GM21528 (cell line): Measurements from ENCODE around the gene KCNQ5.
A peak's percentile ranks its signal among the peaks of the same experiment; 100 is the strongest.

Experiments
- ATAC-seq: cut with Tn5 transposase; IDR thresholded peaks from one replicate; pipeline ENCODE4 v1.9.1; 2021; ENCODE audit warnings: mild to moderate bottlenecking, moderate library complexity; ENCODE audit not compliant: unreplicated experiment, low FRiP score

The KCNQ5 gene

DNA sequence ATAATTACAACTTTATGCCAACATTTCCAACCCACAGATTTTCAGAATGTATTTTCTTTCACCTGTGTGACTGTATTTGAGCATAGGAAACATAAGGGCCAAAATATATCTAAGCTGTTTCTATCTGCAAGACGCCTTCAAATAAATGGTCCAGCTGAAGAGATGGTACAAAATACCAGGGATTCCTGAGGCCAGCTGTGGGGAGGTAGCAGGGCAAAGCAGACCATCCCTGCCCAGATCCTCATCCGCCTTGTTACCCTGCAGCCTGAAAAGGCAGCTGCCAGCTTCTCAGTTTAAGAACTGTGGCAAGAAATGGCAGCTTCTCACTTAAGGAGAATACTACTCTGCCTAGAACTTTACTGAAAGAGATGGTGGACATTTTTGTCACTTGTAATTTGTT lies 460.1 kb downstream of the KCNQ5 start:
- no peak for ATAC-seq

DNA sequence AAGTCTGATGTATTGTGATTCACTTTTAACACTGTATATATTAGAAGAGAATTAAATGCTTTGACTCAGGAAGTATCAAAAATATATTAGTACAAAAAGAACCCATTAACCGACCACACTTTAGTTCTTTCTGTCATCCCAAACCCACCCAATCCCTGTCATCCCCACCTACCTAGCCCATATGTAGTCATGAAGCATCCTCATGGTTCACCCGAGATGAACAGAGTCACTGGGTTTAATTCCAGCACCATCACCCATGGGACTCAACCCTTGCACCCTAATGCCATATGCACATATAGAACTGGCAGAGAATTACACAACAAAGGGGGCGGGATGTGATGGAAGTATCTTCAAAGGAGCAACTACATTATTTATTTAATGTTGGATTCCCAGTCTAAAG lies 462.0 kb downstream of the KCNQ5 start:
- ATAC-seq = no peak

DNA sequence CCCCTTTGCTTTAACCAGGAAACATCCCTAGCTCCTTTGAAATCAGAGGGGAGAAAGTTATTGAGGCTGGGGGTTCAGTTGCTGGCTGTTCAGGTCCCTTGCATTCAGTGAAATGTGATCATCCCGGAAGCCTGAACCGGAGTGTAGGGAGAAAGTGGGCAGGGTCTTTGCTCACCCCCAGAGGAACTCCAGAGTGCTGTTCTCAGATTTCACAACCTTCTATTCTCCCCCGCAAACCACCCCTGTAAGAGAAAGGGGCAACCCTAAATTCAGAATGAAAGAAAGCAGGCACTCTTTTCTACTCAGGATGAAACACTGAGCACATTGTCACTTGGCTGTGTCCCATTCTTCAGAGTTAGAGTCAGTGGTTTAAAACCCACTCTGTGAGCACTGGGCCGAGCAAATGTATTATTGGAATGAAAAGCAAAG lies 463.6 kb downstream of the KCNQ5 start:
- peak; percentile 46 for ATAC-seq

DNA sequence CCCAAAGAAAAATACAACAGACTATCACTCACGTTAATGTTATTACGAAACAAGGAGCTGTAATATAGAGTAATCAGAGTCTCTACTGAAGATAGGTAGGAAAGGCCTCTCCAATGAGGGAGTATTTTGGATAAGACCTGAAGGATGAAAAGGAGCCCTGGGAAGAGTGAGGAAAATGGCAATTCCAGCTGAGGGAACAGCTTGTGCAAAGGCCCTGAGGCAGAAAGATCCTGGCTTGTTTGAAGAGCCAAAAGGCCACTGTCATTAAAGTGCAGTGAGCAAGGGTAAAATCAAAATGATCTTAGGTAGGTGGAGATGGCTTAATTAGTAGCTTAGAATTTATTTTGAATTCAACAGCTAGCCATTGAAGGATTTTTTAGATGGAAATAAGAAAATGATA lies 464.9 kb downstream of the KCNQ5 start:
- ATAC-seq = no peak

DNA sequence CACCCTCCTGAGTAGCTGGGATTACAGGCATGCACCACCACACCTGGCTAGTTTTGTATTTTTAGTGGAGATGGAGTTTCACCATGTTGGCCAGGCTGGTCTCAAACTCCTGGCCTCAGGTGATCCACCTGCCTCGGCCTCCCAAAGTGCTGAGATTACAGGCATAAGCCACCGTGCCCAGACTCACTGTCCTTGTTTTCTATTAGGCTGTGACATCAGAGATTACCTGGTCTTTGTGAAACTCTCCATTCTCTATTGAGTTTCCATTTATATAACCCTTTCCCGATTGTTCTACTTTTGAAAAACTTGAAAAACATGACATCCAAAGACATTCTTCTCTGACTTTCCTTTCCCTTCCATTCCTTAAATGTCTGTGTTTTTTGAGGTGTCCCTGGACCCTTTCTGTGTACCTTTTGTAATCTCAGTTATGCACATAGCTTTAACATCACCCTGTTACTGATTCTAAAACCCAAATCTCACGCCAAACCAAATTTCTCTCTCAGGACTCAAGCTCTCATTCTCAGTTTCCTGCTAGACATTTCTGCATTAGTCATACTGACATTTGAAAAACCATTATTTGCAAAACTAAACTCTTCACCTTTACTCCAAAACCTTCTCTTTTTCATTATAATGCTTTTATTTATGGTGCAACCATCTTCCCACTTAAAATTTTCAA lies 466.4 kb downstream of the KCNQ5 start:
- ATAC-seq = peak; percentile 77

DNA sequence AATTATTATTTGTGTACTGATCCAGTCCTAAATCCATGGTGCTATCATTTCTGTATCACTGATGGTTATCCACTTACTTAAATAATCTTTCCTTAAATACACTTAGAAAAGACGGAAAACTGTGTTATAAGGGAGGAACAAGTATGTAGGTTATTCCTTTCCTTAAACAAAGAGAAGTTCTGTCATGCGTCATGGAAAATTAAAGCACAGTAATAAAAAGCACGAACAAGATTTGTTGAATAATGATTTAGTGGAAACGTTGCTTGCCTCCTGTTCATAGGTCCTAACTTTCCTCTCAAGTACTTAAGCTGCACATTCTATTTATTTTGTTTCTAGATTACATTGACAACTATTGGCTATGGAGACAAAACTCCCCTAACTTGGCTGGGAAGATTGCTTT lies 483.1 kb downstream of the KCNQ5 start:
- no peak for ATAC-seq

DNA sequence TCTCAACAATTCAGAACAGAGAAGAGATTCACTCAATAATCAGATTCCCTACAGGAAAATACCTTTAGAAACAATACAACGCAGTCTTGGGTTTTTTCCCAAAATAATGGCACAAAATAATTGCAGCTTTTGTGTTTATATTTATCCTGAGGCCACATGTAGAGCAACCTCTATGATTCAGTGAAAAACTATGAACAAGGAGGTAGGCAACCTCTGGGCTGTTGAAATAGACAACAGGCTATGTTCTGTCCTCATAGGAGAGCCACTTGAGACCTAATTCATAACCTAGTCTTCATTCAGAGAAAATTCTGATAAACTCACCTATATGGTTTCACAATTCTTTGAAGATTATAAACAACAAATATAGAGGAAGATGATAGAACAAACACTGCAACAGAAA lies 485.2 kb downstream of the KCNQ5 start:
- ATAC-seq = no peak

DNA sequence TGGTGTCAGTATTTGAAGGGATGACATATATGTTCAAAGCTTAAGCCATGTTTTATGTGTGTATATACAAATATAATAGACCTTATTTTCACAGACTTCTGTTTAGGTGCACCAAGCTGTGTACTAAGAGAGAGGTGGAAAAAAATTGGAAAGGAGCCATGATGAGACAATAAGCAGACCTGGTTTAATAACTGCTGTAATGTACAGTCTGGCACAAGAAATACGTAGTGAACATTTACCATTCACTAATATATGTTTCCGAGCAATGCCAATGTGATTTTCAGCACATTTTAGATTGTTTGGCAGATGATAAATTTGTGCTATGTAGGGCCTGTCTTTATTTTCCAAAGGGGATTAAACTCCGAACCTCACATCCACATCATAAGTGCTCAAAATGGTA lies 487.1 kb downstream of the KCNQ5 start:
- ATAC-seq = no peak

DNA sequence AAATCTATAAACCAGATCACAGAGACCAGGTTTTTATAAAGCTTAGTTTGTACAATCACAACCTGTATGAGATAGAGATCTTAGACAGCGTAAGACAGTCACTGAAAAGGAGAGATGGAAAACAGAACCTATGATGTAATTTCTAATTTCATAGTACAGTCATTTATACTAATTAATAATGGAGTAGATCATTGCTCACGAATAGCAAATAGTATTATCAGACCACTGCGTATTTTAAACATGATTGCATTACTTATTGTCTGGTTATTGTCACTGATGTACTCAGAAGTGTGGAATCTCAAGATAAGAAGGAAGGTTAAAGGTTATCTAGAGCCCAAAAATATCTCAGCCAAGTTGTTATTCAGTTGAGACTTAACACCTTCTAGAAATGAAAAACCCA lies 487.8 kb downstream of the KCNQ5 start:
- no peak for ATAC-seq

DNA sequence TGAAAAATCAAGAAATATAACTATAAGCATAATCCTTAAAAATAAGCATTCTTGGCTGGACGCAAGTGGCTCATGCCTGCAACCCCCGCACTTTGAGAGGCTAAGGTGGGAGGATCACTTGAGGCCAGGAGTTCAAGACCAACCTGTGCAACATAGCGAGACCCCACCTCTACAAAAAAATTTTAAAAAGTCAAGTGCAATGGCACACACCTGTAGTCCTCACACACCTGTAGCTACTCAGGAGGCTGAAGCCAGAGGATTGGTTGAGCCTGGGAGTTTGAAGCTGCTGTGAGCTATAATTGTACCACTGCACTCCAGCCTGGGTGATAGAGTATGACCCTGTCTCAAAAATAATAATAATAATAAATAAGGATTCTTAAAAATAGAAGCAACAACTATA lies 494.5 kb downstream of the KCNQ5 start:
- ATAC-seq = no peak

DNA sequence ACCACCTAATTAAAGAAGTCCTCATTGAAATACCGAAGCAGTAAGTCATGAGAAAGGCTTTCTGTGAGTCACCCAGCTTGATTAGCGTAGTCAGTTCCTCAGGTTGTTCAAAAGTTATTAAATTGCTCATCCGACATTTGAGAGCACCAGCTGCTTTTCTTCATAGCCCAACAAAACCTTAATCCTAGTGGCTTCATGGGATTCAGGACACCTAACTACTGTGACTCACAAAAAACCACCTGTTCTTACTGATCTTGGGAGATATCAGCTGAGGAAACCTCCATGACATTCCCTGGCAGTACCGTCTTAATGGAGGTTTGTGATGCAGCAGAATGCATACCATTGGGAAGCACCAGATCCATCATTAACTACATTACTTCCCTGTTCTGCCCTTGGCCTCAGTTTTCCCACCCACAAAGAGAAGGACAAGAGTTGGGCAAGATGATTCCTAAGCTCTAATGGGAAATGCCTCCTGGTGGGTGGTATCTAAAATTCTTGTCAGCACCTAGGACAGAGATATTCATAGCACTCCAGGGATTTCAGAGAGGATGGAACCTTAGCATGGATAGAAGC lies 499.6 kb downstream of the KCNQ5 start:
- ATAC-seq = no peak

DNA sequence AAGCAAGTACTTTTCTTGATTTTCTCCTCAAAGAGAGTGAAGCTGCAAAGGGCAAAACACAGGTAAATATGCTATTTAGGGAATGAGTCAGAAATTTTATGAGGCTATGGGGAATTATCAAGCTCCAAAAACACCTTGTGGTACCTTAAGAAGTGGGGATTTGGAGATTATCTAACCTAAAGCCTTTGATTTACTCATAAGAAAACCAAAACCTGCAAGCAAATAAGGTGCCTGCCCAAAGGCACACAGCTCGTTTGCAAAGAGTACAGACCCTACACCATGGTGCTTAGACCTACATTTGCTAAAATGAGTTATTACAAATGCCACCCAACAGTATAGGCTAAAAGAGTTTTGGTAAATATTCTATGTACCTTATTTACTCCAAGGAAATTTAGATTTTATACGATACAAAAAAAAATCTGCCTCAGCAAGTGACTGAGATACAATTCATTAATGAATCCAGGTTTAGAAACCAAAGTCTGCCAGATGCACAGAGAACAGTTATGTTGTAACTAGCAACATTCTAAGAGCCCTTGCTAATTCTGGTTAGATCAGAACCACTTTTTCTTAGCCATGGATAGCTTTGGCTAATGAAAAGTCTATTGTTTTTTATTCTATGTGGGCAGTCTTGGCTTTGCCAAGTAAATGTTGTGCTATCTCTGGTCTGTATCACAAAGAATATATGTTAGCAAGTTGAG lies 501.9 kb downstream of the KCNQ5 start:
- ATAC-seq = peak; percentile 71

DNA sequence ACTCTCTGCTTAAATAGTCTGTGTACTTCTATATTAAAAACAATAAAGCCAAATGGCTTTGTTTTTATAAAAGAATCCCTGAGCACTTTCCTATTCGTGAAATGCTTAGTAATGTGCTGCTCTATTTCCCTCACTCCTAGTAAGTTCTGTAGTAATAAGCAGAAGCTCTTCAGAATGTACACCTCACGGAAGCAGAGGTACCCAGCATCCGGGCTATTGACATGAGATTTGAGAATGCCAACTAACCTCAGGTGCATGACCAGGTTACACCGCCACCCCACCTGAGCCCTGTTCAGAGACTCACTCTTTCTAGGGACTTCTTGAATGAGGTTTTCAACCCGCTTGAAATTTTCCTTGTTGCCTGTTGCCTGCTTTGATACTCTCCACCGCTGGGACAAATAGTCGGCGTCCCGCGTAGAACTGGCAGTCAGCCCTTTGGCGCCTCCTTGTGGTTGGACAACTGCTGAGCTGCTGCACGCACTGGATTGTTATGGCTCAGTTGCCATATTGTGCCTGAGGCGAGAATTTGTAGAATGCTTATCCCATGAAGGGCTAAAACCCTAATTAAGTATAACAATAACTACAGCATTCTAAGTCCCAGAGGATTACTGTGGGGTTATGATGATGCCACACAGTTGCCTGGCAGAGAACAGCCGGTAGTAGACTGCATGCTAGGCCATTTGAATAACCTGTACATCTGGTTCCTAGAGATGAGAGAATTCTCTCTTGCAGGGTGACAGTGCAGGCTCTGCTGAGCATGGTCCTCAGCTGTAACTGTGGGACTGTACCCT lies 508.0 kb downstream of the KCNQ5 start:
- ATAC-seq = peak; percentile 94

DNA sequence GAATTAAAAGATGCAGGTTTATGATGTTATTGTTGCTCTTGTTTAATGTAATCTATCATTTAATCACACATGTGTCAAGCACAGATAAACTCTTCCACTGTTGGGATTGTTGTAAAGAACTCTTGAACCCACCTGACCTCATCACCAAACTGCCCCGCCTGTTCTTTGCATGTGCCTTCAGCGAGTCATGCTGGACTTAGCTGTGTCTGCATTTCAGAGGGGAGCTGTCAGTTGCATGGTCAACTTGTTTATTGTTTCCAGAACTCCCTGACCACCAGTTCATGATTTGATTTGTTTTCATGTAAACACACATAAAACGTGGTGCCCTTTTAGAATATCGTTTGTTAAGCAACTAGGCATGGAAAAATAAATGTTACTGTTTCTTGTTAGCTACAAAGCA lies 509.8 kb downstream of the KCNQ5 start:
- no peak for ATAC-seq

DNA sequence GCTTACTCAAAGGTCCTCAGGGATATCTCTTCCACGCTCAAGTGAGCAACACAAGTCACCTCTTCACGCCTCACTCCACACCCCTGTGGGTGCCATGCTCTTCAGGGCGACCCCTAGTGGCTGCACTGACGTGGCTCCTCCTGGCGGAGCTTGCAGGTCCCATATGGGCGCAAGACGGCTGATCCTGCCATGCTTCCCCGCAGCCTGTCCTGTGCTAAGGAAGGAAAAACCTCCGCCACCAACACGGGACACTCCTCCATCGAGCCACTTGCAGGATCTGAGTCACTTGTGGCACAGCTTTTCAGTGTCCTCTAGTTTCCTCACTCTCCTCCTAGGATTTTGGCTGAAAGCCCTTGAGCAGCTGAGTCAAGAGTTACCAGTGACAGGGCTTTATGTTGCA lies 512.7 kb downstream of the KCNQ5 start:
- no peak for ATAC-seq

DNA sequence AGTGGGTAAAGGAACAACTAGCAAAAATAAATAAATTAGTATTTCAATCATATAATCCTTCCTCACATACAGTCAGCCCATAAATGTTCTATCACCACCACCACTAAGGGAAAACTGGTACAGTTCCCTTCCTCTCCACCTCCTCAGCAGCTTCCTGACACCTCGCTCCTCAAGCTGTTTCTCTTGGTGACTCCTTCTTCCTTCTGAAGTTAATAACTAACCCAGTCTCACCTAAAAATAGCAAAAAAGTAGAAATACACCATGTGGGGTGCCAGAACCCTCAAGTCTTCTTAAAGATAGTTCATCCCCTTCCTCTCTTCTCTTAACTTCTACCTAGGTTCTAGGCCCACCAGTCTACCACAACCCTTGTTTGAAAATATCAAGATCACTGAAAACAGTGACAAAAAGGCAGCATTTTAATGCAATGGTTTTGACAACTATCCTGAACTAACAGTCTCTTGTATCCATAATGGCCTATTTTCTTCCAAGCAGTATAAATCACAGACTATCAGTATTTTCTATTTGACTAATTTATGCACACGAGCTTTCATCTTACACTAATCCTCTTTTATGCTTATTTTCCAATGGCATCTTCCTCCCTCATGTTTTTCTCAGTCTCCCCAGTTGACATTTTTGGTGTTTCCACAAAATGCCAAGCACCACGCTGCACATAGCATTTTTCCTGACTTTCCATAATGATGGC lies 518.0 kb downstream of the KCNQ5 start:
- no peak for ATAC-seq

DNA sequence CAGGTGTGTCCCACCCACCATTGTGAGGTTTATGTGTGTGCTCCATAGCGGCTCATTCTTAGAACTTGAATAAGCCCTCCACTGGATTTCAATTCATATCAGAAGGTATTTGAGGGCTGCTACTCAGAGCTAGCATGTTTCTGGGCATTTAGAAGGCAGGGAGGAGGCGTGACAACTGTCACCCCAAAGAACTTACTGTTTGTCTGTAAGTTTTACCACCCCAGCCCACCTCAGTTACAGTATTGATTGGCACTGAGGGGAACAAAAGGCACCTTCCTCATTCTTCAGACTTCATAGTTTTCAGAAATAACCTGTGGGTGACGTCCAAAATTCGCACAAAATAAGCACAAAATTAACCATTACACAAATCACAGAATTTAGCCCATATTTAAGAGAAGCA lies 521.7 kb downstream of the KCNQ5 start:
- ATAC-seq = no peak

DNA sequence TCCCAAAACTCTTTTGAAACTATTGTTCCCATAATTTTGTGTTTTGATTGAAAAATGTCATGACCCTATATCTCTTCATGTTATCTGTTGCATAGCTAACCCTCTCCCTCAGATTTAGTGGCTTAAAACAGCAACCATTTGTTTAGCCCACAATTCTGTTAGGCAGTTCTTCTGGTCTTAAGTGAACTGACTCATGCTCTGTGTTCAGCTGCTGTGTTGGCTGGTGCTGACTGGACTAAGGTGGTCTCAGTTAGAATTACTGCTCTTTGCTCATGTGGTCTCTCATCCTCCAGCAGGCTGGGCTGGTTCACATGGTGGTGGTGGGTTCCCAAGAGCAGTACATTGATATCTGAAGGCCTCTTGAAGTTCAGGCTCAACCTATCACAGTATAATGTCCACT lies 522.7 kb downstream of the KCNQ5 start:
- ATAC-seq = no peak

DNA sequence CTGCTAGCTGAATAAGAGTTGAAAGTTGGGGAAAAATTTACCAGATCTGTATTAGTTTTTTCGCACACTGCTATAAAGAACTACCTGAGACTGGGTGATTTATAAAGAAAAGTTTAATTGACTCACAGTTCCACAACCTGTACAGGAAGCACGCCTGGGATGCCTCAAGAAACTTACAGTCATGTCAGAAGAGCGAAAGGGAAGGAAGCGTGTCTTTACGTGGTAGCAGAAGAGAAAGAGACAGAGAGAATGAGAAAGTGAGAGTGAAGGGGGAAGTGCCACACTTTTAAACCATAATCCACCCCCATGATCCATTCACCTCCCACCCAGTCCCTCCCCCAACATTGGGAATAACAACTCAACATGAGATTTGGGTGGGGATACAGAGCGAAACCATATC lies 523.8 kb downstream of the KCNQ5 start:
- ATAC-seq = no peak

DNA sequence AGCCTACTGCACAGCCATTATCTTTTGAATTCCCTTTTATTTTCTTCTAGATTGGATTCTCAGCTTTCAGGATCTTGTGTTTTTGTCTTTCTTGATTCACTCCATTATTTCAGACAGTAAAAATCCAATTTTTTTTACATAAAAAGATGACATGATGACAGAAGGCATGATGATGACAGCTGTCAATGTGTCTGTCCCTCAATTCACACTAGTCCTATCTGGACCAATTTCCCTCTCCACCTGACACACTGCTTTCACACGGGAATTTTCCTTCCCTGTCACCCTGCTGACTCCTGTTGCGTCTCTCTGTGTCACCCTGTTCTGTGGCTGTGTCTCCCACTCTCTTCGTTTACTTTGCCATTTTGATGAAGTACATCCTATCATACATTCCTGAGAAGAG lies 529.9 kb downstream of the KCNQ5 start:
- ATAC-seq = no peak

DNA sequence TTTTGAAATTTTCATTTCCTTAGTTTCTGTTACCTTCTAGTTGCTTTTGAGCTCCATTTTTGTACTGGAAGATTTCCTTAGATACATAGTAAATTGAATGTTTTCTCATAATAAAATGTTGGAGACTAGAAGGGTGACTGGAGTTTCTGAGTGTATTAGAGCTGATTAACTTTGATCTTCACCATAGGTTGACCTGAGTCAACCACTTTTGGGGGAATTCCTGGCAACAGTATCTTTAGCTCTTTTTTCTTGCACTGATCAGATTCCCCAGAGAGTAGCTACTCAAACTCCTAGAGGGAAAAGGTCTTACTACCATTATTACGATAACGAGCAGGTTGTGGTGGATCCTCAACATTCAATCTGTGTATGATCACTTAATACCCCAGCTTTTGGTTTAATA lies 530.7 kb downstream of the KCNQ5 start:
- ATAC-seq = no peak
